NCI-H2227 treated with DMSO at 0.1 percent for 48 hours (cell line): Measurements from ENCODE around the gene ZNF615.
"Not testable (repeated sequence)": the region's sequence is repeated elsewhere in the genome, so short reads cannot be mapped to it uniquely, and the experiment has no call there.

Experiments
- DNase-seq: peaks from one replicate; lab custom pipeline; 2025; lab: John Stamatoyannopoulos, UW

The ZNF615 gene

DNA sequence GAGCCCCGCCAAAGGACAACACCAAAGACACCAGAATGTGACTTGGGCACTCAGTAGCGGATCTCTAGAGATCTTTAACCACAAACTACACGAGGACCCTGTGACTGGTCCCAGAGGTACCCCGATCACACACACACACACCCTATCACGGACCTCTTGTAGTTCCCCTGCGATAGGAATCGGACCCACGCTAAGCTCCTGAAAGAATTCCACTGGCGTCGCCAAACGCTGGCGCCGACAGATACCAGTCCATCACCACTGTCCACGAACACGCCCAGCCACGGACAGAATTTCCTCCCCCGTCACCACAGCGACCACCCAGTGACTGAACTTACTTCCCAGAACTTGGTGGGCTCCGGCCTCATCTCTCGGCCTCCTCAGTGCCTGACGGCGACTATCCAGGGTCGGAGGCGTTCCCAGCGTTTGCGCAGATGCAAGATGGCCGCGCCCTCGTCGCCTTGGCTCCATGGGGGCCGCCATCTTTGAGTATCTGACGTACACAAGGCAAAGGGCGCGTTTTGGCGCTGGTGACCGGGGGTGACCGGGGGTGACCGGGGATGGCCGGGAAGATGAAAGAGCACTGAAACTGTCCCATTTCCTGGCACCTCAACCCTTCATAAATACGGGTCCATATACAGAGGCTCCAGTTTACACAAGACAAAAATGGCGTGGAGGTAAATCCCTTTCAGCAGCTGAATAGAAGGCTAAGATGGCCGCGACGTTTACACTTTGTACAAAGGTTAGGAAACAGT, at the start of gene ZNF615:
ZNF615 (minus strand) TSS at position 406 of the 752 bp plus-strand sequence. CDS start 4,500 bp downstream, outside the sequence.
- peak; percentile 56 for DNase-seq

DNA sequence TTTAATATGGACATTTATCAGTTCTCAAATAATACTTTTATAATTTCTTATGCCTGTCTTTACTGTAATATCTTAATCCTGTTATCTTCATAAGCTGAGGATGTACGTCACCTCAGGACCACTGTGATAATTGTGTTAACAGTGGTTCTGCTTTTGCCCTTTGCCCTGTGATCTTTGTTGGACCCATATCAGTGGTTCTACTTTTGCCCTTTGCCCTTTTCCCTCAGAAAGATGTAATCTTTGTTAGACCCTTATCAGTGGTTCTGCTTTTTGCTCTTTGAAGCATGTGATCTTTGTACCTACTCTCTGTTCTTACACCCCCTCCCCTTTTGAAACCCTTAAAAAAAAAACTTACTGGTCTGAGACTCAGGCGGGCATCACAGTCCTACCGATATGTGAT, 48.5 kb upstream of the ZNF615 start:
- DNase-seq: not testable (repeated sequence)

DNA sequence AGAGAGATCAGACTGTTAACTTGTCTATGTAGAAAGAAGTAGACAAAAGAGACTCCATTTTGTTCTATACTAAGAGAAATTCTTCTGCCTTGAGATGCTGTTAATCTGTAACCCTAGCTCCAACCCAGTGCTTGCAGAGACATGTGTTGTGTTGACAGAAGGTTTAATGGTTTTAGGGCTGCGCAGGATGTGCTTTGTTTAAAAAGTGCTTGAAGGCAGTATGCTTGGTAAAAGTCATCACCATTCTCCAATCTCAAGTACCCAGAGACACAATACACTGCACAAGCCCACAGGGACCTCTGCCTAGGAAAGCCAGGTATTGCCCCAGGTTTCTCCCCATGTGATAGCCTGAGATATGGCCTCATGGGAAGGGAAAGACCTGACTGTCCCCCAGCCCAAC, 43.7 kb upstream of the ZNF615 start:
- not testable (repeated sequence) for DNase-seq

DNA sequence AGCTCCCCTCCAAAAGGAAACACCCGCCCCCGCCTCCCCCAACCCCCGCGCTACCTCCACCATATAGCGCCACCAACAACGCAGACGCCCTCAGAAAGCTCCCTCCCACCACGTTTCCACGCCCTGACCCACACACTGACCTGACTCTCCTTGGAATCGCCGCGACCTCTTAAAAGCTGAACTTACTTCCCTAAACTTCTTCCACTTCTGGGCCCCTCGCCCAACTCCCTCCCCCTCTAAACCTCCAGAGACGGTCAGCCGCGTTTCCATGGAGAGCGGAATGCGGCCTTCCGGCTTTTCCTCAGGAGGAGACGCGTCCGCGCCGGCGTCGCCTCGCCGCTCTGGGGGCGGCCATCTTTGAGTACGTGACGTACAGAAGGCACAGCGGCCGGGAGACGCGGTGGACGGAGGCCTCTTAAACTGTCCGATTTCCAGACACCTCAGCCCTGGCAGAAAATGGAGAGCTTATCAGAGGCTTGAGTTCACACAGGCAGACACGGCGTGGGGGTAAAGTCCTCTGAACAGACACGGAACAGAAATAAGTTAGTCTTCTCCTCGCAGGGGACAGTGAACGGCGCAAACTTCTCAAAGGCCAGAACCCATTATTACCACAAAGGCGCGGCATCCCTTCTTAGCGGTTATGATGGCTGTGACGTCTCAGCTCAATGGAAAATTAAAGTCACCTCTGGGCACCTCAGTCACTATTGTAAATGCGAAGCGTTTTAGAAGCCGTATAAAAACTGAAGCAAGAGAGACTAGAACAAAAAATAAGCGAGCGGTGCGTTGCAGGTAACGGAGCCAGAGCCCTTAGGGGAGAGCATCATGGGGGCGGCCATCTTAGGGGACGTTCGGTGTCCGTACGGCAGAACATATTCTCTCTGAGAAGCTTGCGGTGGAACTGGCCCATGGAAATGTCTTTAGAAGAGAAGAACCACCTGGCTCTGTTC, 40.8 kb upstream of the ZNF615 start, which contains the start of gene ZNF432:
ZNF432 (minus strand) TSS at position 284 of the 947 bp plus-strand sequence. CDS start 1,970 bp downstream, outside the sequence.
- peak; percentile 85 for DNase-seq

DNA sequence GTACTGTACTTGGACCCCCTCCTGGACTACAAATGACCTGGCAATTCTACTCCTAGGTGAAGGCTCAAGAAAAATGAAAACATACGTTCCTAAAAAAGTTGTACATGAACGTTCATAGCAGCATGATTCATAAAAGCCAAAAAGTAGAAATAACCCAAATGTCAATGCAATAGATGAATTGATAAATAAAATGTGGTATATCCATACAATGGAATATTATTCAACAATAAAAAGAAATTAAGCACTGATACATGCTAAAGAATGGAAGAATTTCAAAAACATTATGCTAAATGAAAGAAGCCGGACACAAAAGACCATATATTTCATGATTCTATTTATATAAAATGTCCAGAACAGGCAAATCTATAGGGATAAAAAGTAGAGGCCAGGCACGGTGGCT, 31.2 kb upstream of the ZNF615 start:
- no peak for DNase-seq

DNA sequence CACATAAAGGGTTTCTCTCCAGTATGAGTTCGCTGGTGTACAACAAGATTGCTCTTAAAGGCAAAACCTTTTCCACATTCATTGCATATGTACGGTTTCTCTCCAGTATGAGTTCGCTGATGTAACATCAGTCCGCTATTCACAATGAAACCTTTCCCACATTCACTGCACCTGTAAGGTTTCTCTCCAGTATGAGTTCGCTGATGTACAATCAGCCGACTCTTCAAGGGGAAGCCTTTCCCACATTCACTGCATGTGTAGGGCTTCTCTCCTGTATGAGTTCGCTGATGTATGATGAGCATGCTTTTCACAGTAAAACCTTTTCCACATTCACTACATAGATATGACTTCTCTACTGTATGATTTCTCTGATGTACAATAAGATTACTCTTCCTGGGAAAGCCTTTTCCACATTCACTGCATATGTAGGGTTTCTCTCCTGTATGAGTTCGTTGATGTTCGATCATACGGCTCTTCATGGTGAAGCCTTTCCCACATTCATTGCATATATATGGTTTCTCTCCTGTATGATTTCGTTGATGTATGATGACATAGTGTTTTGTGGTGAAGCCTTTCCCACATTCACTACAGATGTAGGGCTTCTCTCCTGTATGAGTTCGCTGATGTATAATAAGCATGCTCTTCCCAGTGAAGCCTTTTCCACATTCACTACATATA, 26.2 kb upstream of the ZNF615 start:
- no peak for DNase-seq

DNA sequence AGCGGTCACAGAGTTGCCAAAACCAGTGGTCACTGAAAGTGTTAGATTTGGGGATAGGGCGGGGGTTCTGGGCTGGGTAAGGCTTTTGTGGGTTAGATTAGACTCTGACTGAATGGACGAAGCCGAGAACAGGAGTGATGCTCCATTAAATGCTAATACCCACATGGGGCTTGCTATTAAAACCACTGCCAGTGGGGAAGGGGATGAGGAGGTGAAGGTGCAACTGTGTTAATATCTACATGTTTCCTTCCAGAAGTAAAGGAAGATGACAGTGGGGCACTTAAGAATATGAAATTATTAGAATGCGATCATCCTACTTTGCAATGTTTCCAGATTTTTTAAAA, 20.7 kb upstream of the ZNF615 start:
- DNase-seq: no peak

DNA sequence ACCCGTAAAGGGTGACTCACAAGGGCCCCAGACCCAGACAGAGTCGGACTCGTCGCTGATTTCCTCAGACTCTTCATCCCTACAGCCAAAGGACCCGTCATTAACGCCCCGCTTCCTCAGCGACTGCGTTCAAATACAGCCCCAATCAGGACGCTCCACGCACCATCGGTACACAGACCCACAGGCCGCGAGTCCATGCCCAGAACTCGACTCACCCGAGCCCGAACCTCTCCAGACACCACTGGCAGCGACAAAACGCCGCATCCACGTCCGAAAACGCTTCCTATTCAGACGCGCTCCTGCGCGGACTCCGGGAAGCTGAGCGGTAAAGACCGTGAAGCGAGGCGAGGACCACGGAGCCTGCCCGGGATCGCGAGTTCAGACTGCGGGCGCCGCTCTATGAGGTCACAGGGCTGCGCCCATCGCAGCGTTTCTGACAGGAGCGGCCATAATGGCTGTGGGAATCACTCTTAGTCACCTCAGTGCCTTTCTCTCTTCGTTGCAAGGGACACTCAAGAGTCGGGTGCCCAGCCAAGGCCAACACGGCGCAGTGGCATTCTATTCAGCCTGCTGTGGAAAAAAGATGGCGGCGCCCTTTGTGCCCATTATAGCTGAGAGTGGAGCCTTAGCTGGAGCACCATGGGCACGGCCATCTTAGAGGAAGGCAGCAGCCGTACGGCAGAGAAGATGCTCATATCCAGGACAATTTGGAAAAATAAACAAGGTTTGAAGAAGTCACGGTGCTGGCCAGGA, 20.2 kb upstream of the ZNF615 start, which contains the start of gene ZNF614:
ZNF614 (minus strand) TSS at position 353 of the 753 bp plus-strand sequence. CDS start 2,634 bp downstream, outside the sequence.
- DNase-seq: peak; percentile 78

DNA sequence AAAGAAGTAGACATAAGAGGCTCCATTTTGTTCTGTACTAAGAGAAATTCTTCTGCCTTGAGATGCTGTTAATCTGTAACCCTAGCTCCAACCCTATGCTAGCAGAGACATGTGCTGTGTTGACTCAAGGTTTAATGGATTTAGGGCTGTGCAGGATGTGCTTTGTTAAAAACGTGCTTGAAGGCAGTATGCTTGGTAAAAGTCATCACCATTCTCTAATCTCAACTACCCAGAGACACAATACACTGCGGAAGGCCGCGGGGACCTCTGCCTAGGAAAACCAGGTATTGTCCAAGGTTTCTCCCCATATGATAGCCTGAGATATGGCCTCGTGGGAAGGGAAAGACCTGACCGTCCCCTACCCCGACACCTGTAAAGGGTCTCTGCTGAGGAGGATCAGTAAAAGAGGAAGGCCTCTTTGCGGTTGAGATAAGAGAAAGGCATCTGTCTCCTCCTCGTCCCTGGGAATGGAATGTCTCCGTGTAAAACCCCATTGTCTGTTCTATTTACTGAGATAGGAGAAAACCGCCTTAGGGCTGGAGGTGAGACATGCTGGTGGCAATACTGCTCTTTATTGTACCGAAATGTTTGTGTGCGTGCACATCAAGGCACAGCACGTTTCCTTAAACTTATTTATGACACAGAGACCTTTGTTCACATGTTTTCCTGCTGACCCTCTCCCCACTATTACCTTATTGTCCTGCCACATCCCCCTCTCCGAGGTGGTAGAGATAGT, 18.4 kb upstream of the ZNF615 start:
- not testable (repeated sequence) for DNase-seq

DNA sequence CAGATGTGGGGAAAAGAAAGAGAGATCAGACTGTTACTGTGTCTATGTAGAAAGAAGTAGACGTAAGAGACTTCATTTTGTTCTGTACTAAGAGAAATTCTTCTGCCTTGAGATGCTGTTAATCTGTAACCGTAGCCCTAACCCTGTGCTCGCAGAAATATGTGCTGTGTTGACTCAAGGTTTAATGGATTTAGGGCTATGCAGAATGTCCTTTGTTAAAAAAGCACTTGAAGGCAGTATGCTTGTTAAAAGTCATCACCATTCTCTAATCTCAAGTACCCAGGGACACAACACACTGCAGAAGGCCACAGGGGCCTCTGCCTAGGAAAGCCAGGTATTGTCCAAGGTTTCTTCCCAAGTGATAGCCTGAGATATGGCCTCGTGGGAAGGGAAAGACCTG, 16.5 kb upstream of the ZNF615 start:
- DNase-seq: not testable (repeated sequence)

DNA sequence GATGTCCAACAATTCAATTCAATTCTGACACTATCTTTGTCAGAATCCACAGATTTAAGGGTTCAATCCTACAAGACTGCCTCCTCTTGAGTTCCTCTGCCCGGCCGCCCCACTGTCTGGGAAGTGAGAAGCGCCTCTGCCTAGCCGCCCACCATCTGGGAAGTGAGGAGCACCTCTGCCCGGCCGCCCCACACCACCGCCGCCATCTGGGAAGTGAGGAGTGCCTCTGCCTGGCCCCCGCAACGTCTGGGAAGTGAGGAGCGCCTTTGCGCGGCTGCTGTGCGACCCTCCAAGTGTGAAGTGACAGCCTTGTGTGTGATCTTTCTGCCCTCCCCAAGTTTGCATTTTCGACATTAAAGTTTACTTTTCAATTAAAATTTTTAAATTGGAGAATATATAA, 14.2 kb upstream of the ZNF615 start:
- DNase-seq: no peak

DNA sequence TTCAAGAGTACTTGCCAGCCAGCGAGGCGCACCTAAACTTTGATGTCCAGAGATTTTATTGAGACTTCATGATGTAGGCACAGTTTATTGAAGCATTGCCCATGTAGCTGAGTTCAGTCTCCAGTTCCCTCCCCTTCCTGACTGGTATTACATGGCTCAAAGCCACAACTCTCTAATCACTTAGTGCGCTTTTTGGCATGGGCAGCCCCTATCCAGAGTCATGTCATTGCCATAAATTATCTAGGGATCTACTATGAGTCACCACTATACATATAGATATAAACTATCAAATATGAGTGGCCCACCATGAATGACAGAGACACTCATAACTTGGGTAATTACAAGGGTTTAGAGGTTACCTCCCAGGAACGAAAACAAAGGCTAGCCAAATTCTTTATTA, 12.5 kb upstream of the ZNF615 start:
- DNase-seq: no peak

DNA sequence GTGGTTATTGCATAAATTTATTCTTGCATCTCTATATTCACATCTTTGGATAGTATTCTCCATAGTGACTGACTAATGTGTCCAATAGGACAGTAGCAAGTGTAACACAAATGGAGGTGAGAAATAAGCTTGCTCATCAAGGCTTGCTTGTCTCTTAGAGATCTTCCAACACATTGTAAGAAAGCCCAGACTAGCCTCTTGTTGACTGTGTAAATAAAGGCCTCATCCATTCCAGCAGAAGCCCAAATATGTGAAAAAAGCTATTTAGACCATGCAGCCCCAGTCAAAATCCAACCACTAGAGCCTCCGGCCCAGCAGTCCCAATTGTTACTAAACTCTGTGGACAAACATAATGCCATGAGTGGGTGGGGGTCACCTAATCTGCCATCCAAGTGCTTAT, 2.7 kb upstream of the ZNF615 start:
- no peak for DNase-seq

DNA sequence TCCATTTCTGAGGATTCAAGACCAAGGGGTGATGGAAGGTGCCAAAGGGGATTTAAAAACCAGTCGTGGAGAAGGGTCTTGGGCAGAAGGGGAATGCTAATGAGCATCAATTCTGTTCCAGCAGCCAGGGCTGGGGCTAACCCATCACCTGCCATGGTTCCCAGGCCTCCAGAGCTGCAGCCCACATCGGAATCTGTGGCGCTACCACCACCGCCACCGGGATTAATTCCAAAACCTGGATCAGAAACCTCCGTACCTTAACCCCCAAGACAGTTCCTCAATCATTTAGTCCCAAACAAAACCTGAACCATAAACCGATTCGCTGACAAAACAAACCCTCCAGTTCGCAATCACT, 583 bp downstream of the ZNF615 start:
- no peak for DNase-seq

DNA sequence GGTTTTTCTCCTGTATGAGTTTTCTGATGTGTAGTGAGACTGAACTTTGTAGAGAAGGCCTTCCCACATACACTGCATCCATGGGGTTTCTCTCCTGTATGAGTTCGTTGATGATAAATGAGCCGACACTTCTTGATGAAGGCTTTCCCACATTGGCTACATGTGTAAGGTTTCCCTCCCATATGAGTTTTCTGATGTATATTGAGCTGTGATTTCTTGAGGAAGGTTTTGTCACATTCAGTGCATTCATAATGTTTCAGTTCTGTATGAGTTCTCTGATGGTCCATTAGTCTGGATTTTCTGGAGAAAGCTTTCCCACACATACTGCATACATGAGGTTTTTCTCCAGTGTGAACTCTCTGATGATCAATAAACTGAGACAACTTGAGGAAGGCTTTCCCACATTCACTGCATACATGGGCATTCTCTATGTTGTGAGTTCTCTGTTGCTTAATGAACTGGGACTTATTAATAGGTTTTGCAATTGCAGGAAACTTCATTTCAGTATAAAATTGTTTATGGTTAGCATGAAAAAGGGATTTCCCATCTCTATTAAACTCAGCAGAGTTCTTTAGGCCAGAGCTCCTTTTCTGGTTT, 13.9 kb downstream of the ZNF615 start:
- no peak for DNase-seq

DNA sequence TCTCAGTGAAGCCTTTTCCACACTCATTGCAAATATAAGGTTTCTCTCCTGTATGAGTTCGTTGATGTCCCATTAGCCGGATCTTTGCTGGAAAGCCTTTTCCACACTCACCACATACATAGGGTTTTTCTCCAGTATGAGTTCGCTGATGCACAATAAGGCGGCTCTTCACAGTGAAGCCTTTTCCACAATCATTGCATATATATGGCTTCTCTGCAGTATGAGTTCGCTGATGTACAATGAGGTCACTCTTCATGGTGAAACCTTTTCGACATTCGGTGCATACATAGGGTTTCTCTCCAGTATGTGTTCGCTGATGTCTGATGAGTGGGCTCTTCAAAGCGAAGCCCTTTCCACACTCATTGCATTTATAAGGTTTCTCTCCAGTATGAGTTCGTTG, 14.6 kb downstream of the ZNF615 start:
- no peak for DNase-seq

DNA sequence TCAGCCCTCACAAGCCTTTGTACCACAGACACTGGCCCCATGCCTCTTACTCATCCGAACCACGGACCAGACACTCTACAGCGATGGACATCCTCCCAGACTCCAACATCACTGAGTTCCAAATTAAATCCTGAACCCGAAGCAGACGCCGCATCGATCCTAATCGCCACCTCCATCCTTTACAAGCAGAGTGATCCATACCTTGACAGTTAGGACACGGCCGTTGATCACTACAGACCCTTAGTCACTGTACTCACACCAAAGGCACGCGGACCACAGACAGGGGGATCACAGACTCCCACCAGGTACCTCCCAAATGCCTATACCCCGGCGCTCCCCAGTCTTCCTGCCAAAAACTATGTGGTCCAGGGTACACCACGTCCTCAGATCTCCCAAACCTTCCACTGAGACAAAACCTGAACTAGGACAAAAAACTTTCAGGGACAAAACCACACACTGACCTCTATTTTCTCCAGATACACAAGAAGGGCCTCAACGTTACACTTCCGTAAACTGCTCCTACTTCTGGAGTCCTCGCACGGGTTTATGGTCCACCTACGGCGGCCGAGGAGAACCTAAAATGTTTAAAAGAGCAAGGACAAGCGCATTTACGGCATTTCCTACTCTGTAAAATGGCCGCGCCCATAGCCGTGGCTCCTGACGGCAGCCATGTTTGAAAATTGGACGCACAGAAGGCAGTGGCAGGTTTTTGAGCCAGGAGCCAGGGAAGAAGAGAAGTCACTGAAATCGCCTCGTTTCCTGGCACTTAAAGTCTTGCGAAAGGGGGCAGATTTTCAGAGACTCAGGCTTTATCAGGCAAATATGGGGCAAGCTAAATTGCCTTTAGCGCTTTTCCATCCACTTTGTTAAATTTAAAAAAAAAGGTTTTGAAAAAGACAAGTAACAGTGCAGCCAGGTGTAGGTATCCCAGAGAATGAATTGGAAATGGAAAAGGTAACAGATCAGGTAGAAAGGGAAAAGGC, 21.4 kb downstream of the ZNF615 start, which contains the start of gene ZNF350:
ZNF350 (minus strand) TSS at position 532 of the 983 bp plus-strand sequence. CDS start 12,480 bp downstream, outside the sequence.
- peak; percentile 76 for DNase-seq

DNA sequence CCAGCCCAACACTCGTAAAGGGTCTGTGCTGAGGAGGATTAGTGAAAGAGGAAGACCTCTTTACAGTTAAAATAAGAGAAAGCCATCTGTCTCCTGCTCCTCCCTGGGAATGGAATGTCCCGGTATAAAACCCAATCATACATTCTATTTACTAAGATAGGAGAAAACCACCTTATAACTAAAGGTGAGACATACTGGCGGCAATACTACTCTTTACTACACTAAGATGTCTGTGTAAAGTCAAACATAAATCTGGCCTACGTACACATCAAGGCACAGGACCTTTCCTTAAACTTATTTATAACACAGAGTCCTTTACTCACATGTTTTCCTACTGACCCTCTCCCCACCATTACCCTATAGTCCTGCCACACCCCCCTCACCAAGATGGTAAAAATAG, 24.6 kb downstream of the ZNF615 start:
- DNase-seq: no peak

DNA sequence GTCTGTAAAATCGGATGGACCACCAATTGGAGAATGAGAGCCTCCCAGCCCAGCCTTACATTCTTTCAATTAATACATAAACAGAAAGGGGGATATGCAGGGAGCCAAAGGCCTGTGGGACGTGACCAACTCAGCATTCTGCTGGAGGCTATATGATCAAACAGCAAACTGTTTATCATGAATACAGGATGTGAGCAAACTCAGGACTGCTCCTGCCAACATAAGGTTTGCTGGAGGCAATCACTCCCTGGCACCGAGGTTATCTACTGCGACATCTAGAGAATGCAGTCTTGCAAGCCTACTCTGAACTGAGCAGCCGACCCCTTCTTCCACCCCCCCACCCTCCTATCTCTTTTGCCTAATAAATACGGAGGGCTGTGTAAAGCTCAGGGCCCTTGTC, 27.1 kb downstream of the ZNF615 start:
- not testable (repeated sequence) for DNase-seq
